Measurements from ENCODE around the gene LDLRAP1.

GRCh38 chr1:25616987-25617624 is 73.7 kb downstream of the LDLRAP1 start:
- TF ChIP-seq GATA2 (IDR thresholded peaks at IDR 0.05; ENCODE audit: insufficient read depth, insufficient read length, low read depth, low read length) (no peak), MAX (IDR thresholded peaks at IDR 0.05; ENCODE audit: insufficient read depth, insufficient read length) (no peak), POLR2A (IDR thresholded peaks at IDR 0.05; ENCODE audit: low read depth, low read length) (no peak), EZH2 (IDR thresholded peaks at IDR 0.05; ENCODE audit: borderline replicate concordance, low read depth, low read length, severe bottlenecking) (no peak), JUN (IDR thresholded peaks at IDR 0.05; ENCODE audit: borderline replicate concordance, insufficient read depth, insufficient read length, low read depth) (no peak), MYC (IDR thresholded peaks at IDR 0.05; ENCODE audit: low read depth, low read length) (no peak), POLR2AphosphoS5 (IDR thresholded peaks at IDR 0.05; ENCODE audit: insufficient read depth, low read depth, low read length) (no peak), FOS (IDR thresholded peaks at IDR 0.05; ENCODE audit: borderline replicate concordance, insufficient read depth, low read length) (no peak)
- TF ChIP-seq, protein P1, sequence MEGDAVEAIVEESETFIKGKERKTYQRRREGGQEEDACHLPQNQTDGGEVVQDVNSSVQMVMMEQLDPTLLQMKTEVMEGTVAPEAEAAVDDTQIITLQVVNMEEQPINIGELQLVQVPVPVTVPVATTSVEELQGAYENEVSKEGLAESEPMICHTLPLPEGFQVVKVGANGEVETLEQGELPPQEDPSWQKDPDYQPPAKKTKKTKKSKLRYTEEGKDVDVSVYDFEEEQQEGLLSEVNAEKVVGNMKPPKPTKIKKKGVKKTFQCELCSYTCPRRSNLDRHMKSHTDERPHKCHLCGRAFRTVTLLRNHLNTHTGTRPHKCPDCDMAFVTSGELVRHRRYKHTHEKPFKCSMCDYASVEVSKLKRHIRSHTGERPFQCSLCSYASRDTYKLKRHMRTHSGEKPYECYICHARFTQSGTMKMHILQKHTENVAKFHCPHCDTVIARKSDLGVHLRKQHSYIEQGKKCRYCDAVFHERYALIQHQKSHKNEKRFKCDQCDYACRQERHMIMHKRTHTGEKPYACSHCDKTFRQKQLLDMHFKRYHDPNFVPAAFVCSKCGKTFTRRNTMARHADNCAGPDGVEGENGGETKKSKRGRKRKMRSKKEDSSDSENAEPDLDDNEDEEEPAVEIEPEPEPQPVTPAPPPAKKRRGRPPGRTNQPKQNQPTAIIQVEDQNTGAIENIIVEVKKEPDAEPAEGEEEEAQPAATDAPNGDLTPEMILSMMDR (IDR thresholded peaks at IDR 0.05; ENCODE audit: extremely low read depth in 1 of 2, insufficient read depth in 1 of 2, low read depth in 1 of 2, low read length in 2 of 2) = no peak

Measured in endothelial cell of umbilical vein (primary cell).